NCI-H2081 treated with DMSO at 0.1 percent for 48 hours (cell line): Measurements from ENCODE around the gene PTOV1.
A peak's percentile ranks its signal among the peaks of the same experiment; 100 is the strongest.

Experiments used
- DNase-seq: peaks from one replicate; lab custom pipeline; 2025; lab: John Stamatoyannopoulos, UW

The PTOV1 gene

DNA sequence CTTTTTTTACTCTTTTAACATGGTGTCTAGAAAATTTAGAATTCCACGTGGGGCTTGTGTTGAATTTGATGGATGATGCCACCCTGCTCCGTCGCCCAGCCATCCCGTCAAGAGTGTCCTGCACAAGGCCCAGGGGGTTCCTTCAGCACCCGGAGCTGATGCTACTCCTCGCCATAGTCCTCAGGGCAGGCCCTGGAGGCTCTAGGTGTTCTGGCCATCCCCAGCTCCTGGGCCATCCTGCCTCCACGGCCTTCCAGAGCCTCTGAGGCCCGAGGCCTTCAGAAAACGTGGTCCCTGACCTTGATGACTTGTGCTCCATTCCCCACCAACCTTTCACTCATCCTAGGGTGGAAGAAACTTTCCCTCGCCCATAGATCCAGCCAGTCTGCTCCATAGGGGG is 22.9 kb downstream of the PTOV1 start:
- DNase-seq, result no peak

DNA sequence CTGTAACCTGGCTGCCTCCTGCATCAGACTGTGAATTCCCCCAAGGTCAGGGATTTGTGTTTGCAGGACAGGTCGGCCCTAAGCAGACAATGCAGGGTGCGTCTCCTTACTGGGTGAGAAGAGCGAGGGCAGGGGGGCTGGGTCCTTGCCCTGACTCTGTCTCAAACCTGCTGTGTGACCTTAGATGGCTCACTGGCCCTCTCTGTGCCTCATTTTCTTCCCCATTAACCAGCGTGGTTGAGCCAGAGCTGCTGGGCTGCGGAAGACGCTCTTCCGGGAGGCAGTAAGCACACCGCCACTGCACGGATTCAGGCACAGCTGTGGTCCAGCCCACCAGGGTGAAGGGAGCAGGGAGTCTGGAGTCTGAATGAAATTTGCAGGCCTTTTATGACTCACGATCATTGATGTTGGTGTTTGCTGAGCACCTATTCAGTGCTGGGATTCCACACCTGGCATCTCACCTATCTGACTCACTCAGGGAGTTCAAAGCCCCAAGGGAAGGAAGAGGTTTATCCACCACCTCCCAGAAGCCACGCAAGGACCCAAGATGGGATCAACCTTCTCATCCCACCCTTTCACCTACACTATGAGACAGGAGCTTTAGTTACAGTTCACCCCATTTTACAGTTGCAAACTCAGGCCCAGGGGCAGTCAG is 23.7 kb downstream of the PTOV1 start:
- DNase-seq, result no peak

DNA sequence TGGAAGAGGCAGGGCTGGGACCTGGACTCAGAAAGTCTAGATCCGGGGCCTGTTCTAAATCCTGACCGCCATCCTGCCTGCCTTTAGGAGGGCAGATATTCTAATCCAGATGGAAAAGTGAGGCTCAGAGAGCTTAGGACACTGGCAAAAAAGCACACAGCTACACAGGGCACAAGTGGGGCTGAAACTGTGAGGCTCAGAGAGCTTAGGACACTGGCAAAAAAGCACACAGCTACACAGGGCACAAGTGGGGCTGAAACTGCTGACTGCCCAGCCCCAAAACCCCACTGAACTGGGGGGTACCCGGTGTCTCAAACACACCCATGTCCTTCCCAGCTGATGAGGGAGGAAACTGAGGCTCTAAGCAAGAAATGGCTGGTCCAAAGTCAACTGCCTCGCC is 24.2 kb downstream of the PTOV1 start:
- no peak for DNase-seq

DNA sequence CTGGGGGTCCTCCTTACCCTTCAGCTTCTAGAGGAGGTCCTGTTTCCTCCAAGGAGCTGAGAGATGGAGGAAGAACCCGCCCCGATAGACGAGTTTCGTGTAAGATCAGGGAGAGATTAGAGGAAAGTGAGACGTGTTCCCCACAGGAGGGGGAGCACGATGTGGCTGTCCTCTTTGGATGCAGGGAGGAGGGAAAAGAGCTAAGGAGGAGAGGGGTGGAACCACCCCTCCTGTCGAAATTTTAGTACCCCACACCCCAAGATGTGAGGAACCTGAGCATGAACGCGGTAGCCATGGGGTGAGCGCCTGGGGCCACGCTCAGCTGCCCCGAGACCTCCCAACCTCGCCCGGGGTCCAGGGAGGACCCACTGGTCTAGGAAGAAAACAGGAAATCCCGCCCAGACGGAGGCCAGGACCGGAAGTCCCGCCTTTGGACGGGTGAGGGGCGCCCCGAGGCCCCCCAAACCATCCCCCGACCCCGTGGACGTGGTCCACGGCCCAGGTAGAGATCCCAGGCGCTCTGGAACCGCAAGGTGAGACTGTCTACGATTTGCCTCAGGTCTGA is 25.0 kb downstream of the PTOV1 start:
- DNase-seq, result no peak

DNA sequence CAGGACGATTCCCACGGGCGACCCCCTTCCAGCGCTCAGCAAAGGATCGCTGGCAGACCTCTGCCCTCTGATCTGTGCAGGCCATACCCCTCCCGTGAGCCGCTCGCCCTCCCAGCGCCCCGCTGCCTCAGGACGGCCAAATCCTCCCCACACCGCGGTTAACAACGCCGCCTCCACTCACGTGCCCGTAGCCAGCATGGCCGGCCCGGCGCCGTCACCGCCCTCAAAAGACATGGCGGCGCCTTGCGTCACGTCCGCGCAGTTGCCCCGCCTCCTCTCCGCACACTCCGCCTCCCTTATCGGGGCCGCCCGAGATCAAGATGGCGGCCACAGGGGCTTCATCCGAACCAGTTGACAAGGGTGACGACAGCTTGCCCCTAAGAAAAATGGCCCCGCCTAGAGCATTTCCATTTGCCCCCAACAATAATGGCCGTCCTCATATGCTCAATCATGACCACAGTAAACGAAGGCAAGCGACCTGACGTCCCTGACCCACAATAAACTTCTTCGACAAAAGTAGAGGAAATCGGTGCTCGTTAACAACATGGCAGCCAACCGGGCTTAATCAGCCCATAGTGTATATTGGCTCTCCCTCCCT is 25.6 kb downstream of the PTOV1 start:
- peak; percentile 90 for DNase-seq

DNA sequence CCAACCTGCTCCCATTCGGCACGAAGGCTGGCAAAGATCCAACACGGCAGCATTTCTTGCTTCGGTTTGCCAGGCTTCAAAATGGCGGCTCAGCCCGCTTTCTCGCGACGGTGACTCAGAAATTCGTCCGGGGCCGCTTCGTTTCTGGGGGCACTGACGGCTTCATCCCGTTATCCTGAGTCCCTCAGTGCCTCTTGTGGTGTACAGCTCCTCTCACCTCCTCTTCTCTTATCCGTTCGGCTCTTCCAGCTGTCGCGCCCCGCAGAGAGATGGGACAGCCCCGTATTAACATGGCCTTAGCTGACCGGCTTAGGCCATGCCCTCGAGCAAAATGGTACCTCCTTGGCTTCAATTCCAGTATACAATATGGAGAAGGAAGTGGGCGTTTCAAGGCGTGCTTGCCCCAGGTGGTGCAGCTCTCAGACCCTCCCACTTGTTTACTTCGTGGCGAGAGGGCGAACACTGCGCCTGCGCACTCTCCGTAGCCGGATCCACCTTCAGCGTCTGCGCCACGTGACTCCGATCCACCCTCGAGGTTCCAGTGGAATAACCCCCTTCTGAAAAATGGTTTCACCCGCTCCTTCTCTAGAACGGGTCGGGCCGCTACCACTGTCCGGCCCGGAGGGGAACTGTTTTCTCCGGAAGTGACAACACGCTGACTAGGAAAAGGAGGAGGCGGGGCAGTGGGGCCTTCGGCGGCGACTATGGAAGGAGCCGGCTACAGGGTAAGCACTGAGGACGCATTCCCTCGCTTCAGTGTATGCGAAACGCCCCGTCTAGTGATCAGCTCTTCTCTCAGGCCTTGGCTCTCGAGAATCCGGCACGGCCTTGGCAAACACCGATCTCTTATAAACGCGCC is 26.3 kb downstream of the PTOV1 start, which contains the start of the genes AKT1S1 and TBC1D17:
AKT1S1 (minus strand) TSS at position 336 of the 859 bp plus-strand sequence. CDS start 4,060 bp downstream, outside the sequence.
TBC1D17 (plus strand) TSS at position 683 of the 859 bp plus-strand sequence; CDS start at position 705, 22 bp downstream.
- peak; percentile 98 for DNase-seq

DNA sequence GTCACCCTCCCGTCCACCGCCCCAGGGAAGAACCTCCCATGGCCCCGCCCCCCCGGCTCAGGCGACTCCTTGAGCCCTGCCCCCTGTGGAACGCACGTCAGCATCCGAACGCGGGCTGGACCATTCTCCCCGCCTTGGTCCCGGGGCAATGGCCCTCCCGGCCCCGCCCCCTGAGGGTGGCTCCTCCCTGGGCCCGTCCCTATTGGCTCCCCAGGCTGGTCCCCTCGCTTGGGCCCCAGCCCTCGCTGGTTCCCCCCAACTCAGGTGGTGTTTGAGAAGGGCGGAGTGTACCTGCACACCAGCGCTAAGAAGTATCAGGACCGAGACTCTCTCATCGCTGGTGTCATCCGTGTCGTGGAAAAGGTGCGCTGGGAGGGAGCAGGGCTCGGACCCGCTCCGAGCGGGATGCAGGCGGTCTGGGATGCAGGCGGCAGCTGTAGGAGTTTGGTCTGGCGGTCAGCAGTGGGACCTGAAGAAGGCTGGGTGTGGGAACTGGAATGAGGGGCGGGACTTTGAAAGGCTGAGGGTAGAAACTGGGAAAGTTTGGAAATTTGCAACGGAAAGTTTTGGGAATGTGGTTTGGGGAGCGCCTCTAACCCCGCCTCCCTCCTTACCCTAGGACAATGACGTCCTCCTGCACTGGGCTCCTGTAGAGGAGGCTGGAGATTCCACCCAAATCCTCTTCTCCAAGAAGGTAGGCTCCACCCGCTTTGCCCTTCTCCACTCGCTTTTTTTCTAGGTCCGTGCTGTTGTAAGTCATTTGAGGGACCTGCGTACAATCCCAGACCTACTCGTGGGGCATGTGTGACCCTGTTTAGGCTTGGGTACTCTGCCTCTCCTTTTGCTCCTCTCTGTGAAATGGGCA is 27.2 kb downstream of the PTOV1 start:
- peak; percentile 55 for DNase-seq

DNA sequence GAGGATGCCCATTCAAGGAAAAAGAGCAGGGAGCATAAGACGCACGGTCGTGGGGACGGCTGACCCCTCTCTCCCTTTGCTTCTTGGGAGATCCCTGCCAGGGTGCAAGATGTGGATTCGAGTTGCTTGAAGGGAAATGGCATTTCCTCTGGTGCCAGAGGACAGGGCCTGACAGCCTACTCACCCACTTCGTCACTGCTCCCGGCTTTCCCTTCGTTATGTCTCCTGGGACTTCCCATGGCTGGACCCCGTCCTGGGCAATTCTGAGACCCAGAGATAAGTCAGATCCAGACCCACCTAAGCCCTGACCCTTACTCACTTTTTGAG is 27.7 kb downstream of the PTOV1 start:
- DNase-seq, result no peak

DNA sequence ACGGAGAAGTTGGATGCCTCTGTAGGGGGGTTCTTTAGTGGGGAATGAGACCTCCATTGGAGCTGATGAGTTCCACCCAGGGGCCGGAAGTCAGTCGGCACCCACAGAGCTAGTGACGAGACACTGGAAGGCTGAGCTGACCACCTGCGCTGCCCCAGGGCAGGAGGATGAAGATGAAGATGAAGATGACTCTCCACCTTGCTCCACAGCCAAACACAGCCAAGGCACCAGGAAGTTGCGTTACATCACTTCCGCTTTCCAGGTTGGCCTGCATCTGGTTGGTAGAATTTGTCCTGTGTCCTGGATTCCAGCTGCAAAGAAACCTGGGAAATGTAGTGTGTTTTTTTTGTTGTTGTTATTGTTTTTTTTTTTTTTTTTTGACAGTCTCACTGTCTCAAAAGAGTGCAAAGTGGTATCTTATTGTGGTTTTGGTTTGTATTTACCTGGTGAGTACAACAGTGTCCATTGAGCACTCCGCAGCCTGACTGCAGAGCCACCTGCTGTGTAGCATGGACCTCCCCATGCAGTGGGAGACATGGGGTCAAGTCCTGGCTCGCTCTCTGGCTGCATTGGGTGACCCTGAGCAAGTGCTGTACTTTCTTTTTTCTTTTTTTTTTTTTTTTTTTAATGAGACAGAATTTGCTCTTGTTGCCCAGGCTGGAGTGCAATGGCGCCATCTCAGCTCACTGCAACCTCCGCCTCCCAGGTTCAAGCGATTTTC is 28.4 kb downstream of the PTOV1 start:
- no peak for DNase-seq

DNA sequence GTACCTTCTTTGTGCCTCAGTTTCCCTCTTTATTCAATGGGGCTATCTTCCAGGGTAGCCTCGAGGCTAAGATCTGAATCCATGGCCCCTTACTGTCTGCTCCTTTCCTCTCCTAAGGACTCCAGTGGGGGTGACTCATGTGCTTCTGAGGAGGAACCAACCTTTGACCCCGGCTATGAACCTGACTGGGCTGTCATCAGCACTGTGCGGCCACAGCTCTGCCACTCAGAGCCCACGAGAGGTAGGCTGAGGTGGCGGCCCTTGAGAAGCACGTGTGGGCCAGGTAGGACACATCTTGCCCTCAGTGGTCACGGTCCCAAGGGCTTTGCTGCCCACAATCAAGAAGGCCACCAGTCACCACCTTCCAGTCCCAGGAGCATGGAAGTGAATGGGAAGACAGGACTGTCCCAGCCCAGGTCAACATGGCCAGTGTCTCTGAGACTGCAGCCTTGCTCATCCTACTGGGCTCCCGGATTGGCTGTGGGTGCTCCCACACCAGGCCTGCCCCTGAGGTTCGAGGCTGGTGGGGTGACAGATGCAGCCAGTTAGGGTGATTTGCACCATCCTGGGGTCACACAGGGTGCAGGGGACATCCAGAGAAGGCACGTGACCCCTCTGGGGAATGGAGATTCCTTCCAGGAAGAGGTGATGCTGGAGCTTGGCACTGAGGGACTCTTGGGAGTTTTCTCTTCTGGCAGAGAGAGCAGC is 29.4 kb downstream of the PTOV1 start:
- no peak for DNase-seq

DNA sequence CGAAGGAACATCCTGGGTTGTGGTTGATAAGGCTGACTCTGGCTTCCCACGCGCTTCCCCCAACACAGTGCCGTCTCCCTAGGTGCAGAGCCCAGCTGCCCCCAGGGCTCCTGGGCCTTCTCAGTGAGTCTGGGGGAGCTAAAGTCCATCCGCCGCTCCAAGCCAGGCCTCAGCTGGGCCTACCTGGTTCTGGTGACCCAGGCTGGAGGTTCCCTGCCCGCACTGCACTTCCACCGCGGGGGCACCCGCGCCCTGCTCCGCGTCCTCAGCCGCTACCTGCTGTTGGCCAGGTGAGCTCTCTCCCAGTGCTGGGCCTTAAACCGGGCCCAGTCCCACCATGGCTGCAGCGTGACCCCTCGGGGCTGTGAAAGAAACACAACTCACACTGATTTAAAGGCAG is 30.2 kb downstream of the PTOV1 start:
- DNase-seq, result no peak

DNA sequence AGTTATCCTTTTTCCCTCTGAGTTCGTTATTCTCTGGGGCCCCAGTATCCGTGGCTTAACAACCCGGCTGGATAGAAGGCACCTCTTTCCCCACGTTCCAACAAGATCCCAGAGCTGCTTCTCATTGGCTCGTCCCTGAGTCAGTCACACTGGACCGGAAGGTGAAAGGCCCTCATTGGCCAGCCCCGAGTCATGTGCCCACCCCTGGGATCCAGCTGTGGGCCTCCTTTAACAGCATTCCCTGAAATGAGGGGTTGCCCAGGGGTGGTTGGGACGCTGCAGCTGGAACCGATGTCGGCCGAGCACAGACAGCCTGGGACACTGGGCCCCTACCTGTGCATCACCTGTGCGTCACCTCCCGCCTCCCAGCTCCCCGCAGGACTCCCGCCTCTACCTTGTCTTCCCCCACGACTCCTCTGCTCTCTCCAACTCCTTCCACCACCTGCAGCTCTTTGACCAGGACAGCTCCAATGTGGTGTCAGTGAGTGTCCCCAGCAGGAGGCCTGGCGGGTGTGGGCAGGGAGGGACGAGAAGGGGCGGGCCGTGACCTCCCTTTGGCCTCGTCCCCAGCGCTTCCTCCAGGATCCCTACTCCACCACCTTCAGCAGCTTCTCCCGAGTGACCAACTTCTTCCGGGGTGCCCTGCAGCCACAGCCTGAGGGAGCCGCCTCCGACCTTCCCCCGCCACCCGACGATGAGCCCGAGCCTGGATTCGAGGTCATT is 30.9 kb downstream of the PTOV1 start:
- DNase-seq, result no peak

DNA sequence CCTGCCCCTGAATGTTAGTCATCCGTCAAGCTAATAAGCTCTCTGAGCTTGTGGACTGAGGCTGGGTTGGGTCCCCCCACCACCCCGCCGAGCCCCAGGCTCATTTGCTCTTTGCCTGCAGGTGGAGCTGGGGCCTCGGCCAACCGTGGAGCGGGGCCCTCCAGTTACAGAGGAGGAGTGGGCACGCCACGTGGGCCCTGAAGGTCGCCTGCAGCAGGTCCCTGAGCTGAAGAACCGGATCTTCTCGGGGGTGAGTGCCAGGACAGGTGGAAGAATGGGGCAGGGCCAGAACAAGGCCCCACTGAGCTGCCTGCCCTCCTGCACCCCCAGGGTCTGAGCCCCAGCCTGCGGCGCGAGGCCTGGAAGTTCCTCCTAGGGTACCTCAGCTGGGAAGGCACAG is 31.7 kb downstream of the PTOV1 start:
- no peak for DNase-seq

DNA sequence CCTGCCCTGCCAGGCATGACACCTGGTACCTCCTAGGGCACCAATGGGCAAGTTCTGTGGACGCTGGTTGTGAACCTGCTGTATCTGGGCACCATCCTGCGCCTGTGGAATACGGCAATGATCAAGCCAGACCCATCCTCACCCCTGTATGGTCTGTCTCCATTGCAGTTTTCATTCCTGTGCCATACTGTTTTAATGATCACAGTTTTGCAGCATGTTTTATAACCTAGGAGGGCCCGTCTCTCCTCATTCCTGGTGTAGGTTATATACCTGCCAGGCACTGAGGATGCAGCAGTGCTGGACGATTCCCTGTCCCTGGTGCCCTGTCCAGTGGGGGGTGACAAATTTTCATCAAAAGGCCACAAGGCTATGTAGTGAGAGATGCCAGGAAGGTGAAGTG is 32.1 kb downstream of the PTOV1 start:
- no peak for DNase-seq

DNA sequence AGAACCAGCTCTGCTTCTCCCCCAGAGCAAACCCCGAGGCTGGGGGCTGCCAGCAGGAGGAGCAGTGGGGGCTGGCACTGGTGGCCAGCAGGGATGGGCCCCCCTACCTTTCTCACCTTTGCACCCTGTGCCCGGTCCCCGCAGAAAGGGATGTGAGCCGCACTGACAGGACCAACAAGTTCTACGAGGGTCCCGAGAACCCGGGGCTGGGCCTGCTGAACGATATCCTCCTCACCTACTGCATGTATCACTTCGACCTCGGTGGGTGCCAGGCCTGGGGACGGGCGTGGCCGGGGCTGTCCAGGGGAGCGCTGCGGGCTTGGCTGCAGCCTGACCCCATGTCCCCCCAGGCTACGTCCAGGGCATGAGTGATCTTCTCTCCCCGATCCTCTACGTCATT is 33.1 kb downstream of the PTOV1 start:
- DNase-seq, result no peak

DNA sequence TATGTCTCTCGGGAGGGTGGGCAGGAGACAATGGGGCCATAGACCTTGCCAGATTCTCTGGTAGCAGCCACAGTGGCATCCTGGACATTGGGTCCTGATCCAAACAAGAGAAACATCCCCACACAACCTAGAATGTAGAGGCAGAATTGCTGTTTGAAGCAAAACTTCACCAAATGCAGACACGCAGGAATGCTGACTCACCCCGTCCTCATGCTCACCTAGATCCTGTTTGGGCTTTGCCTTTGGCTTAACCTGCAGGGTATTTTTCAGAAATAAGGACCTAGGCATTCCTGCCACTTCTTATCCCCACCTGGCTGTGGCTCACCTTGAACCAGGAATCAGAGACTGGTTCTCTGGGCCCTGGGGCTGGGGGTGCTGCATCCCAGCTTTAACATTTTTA is 33.8 kb downstream of the PTOV1 start:
- no peak for DNase-seq

DNA sequence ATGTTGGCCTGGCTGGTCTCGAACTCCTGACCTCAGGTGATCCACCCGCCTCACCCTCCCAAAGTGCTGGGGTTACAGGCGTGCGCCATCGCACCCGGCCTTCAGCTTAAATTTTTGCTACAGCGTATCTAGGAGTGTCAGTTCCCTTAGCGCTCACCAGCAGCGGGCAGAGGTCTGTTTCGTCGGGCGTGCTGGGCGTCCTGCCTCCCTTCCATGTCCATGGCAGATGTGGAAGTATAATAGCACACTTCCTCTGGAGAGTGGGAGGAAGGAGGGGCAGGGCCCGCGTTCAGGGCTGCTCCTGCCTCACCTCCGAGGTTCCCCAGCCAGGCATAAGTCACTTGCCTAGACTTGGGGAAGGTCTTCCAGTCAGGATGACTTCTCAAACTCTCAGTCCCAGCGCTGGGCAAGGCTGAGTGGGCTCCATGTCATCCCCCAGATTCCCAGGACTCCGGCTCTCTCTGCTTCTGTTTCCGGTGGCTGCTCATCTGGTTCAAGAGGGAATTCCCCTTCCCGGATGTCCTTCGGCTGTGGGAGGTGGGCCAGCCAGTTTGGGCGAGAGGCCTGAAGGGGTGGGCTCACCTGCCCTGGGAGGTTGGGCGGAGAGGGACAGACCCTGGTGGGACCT is 36.2 kb downstream of the PTOV1 start:
- no peak for DNase-seq

DNA sequence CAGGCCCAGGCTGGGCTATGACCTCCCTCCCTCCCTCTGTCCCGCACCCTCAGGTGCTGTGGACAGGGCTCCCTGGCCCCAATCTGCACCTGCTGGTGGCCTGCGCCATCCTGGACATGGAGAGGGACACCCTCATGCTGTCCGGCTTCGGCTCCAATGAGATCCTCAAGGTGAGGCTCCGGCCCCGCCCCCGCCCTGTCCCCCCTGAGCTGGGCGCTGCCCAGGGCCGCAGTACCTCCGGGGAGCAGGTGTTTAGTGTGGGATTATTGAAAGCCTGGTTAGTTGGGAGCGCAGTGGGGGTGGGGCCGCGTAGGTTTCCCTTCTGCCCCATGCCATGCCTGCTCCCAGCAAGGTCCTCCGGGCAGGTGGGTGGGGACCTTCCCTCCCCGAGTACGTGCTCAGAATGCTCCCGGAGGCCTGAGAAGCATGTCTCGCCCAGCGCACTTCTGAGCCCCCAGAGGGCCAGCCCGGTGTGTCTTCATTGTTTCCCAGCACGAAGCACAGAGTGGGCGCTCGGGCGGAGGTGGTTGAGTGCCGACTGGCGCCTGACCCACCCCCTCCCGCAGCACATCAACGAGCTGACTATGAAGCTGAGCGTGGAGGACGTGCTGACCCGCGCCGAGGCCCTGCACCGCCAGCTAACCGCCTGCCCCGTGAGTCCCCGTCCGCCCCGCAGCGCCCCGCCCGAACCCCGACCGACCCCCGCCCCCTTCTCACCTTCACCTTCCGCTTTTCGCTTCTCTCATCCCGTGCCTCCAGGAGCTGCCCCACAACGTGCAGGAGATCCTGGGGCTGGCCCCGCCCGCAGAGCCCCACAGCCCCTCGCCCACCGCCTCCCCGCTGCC is 36.9 kb downstream of the PTOV1 start:
- DNase-seq, result no peak

DNA sequence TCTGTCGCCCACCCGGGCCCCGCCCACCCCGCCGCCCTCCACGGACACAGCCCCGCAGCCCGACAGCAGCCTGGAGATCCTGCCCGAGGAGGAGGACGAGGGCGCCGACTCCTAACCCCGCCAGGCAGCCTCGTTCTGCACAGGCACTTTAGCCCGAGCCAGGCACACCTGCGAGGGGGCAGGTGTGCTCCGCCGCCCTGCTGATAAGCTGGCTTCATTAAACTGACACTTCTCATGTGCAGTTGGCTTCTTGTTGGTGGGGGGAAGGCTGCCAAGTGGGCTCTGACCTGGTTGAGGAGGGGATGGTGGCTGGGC is 37.5 kb downstream of the PTOV1 start:
- DNase-seq, result no peak
